GM20431 (cell line): ENCODE data around the gene METTL9.
"Not testable (repeated sequence)": the region's sequence is repeated elsewhere in the genome, so short reads cannot be mapped to it uniquely, and the experiment has no call there.

Experiments
- in situ Hi-C: fragments of 300-500 bp; cut with MseI, MboI; formaldehyde crosslinking; loops from one replicate; pipeline ENCODE4 v1.15.0; 2020; ENCODE audit warnings: low sequenced_read_pairs; ENCODE audit not compliant: unreplicated experiment

METTL9 gene

DNA sequence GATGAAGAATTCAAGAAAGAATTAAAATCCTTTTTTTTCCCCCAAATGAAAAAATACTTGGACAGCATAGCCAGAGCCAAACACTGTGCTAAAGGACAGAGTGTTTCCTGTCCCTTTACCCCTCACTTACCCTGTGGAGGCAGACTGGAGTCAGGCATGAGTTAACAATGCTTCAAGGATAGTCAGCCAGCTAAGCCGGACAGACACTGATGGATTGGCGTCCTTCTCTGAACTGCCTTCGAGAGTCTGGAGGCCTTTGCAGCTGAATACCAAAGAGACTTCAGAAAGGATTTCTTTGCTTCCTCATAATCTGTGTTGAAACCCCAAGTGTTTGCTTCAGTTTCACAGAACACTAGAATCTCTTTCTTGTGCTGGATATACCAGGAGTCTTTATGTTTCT, 4.6 kb downstream of the METTL9 start:
- in situ Hi-C loops = no loop called here

DNA sequence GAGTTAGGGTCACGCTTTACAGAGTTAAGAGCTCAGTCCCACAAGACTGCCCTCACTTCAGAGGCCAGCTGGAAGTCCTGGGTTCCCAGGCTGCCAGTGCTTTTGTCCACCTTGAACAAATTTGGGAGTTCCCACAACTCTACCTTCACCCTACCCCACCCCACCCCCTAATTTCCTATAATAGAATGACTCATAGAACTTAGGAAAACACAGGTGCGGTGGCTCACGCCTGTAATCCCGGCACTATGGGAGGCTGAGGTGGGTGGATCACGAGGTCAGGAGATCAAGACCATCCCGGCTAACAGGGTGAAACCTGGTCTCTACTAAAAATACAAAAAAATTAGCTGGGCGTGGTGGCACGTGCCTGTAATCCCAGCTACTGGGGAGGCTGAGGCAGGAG, 6.5 kb downstream of the METTL9 start:
- in situ Hi-C loops = not testable (repeated sequence)

DNA sequence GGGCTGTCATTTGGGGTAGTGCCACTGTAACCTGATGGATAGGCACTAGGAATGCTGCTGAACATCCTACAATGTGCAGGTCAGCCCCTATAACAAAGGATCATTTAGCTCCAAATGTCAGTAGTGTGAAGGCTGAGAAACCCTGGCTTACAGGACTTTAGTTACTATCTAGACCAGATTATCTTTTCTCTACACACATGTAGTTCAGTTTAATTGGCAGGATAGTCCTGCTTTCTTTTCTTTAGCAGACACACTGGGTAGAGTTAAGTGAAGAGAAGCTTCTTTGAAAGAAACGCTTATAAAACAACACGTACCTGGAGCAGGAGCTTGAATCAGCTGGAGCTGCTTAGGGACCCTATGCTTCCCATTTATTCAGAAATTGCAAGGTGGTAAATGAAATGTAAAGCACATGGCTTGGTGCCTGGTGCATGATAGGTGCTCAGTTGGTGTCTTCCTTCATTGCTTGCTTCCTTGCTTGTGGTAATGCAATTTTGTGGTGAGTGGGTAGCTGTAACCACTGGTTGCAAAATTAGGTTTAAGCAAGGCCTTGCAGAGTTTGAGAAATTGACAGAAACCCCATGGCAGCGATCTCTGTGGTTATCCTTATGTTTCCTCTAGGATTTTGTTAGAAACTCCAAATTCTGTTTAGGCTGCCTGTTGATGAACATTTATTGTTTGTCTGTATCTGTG, 9.4 kb downstream of the METTL9 start:
- in situ Hi-C loops = no loop called here

- in situ Hi-C loops = no loop called here
Measured at GRCh38 chr16:21610006-21610544, 10.7 kb downstream of the METTL9 start.

DNA sequence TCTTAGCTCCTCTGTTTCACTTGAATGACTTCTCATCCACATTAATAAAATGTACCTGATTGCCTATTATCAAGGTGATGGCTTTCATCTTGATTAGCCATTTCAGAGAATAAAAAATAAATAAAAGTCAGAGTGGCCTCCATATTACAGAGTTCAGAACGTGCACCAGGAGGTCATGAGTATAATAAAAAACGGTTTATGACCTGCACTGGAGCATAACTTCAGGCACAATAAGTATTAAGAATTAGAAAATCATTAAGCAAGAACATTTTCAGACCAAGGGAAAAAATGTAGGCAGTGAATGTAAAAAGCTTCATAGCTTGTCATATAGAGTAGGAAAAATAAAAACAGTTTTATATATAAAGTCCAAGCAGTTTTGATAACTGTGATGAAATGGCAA, 11.4 kb downstream of the METTL9 start:
- in situ Hi-C loops = no loop called here

- in situ Hi-C loops = no loop called here
Measured at GRCh38 chr16:21611198-21611555, 11.8 kb downstream of the METTL9 start.

DNA sequence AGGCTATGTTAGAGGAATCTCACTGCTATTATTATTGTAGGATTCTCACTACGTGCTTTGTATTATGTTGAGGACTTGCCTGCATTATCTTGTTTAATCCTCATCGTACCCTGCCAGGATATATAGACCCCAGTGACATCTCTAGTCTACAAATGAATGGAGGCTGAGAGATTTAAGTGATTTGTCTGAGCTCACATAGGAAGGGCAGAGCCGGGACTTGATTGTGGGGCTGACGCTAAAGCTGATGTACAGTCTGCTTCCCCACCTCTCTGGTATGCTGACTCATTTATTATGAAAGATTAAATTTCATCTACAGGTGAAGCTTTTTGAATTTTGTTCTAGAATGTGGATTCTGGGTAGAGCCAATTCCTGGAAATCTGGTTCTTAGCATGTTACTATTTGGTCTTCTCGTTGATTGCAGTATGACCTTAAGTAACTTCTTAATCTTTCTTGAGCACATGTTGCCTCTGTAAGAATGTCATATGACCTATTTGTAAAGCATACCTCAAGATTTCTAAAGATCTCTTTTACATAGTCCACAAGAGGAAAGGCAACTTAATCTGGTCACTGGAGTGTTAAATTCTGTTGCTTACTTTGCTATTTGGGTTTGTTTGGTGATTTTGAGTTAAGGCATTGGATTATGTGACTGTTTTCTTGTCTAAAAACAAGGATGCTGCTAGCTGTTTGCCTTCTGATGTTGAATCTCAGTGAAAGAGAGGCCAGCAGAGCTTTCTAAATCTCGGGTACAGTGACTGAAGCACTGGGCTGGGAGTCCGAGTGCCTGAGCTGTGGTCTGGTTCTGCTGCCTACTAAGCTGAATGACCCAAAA, 12.4 kb downstream of the METTL9 start:
- in situ Hi-C loops = no loop called here

- in situ Hi-C loops = no loop called here
Measured at GRCh38 chr16:21613361-21613760, 14.0 kb downstream of the METTL9 start.

DNA sequence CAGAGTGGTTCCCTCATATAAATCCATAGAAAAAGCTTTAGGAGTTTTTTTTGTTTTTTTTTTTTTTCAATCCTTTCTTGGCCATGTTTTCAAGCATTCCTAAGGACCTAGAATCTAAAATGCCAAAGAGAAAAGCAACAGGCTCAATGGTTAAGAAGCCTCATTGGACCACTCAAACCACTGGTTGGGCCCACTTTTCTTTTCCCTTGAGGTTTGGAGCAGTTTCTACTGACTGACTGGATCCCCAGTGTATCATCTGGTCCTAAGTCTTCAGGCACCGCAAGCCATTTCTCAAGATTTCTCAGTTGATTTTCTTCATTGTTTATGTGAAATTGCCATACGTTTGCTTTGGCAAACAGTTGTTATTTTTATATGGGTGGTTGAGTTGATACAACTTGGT, 14.4 kb downstream of the METTL9 start:
- in situ Hi-C loops = no loop called here

DNA sequence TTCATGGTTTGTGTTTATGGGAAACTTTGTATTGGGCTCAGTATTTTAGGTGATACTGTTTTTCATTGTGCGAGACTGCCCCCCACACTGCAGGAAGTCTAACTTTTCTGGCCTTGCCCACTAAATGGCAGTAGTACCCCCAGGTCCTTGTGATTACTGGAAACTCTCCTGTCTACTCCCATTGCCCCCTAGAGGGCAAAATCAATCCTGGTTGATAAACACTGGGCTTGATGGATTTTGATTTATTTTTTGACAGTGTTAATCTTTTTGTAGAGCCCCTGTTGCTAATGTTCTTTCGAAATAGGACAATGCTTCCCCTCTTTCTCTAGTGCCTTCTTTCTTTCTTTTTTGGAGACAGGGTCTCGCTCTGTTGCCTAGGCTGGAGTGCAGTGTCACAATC, 15.5 kb downstream of the METTL9 start:
- in situ Hi-C loops = no loop called here

DNA sequence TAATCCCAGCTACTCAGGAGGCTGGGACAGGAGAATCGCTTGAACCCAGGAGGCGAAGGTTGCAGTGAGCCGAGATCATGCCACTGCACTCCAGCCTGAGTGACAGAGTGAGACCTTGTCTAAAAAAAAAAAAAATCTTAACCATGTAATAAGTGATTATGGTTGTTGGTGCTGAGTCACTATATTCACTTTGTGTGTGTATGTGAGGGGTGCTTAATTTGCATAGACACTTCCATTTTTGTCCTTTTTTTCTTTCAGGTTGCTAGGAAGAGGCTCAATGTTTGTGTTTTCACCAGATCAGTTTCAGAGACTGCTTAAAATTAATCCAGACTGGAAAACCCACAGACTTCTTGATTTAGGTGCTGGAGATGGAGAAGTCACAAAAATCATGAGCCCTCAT, 18.2 kb downstream of the METTL9 start:
- in situ Hi-C loops = no loop called here

DNA sequence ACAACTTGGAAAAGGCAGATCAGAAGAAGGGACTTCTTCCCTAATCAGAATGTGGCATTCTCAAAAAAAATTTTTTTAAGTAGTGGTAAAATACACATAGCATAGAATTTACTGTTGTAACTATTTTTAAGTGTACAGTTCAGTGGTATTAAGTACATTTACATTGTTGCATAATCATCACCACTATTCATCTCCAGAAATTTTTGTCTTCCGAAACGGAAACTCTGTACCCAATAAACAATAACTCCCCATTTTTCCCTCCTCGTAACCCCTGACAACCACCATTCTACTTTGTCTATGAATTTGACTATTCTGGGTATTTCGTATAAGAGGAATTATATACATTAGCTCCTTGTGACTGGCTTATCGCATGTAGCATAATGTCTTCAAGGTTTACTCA, 18.9 kb downstream of the METTL9 start:
- in situ Hi-C loops = no loop called here

GRCh38 chr16:21619765-21620425, 20.5 kb downstream of the METTL9 start:
- in situ Hi-C loops = no loop called here

- in situ Hi-C loops = no loop called here
Measured at GRCh38 chr16:21620592-21620991, 21.2 kb downstream of the METTL9 start.

GRCh38 chr16:21622545-21622944, 23.2 kb downstream of the METTL9 start:
- in situ Hi-C loops = no loop called here

- in situ Hi-C loops = no loop called here
Measured at GRCh38 chr16:21625026-21625425, 25.6 kb downstream of the METTL9 start.

DNA sequence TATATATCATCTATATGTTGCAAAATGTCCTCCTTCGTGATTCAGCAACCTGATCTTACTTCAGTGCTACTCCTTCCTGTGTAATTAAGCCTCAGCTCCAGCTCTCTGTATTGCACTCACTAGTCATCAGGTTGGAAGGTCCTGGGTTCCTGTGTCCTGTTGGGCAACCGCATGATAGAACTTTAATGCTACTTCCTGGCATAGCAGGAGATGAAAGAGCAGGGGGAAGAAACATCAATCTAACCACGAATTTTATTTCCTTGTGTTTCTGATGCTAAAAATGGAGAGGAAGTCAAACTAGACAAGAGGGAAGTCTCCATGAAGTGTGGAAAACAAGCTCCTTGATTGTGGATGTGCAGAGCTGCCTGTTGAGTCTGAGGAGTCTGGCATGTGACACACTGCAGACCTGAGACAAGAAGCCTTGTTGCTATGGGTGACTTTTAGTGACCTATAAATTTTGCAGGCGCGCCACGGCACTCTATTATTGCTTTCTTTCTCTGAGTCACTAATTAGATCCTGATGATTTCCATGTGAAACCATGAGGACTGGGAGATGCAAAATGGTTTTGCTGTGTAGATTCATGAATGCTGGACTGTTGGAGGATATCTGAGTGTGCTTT, 27.4 kb downstream of the METTL9 start:
- in situ Hi-C loops = no loop called here

DNA sequence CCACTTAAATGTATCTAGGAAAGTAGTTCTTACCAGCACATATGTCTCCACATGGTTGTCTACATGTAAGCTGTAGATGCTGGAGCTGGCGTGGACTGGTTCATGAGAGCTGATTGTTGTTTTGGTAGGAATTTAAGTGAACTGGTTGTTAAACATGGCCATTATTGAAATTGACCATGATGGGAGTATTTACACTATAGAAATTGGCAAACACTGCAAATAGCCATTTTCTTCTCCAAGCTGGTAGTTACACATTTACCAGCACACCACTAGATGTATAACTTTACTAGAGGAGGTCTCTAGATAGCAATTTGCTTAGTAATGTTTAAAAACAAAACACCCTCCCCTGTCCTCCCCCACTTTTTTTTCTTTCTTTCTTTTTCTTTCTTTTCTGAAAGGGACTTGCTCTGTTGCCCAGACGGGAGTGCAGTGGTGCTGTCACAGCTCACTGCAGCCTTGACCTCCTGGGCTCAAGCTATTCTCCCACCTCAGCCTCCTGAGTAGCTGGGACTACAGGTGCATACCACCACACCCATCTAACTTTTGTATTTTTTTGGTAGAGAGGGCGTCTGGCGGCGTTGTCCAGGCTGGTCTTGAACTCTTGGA, 28.8 kb downstream of the METTL9 start:
- in situ Hi-C loops = no loop called here

GRCh38 chr16:21628772-21629171, 29.4 kb downstream of the METTL9 start:
- in situ Hi-C loops = no loop called here
